ENCODE results near the gene TH. TPM values are rescaled to one million over a fixed set of nuclear protein-coding genes. Genes with fewer than 3 reads are reported as not detected.

The TH gene
- total RNA-seq, 4 donors from 2014 or later, result not detected

GRCh38 chr11:2136209-2136951 lies 35.2 kb downstream of the TH start:
- no peak for TF ChIP-seq CTCF (IDR thresholded peaks at IDR 0.05; ENCODE audit: low read depth)

- TF ChIP-seq CTCF (IDR thresholded peaks at IDR 0.05; ENCODE audit: low read depth), result no peak
These were observed 35.9 kb downstream of the TH start for GRCh38 chr11:2135648-2136201.

GRCh38 chr11:2135018-2135569 lies 36.5 kb downstream of the TH start:
- TF ChIP-seq CTCF (IDR thresholded peaks at IDR 0.05; ENCODE audit: low read depth), result no peak

GRCh38 chr11:2134022-2135010 lies 37.3 kb downstream of the TH start:
- no peak for TF ChIP-seq CTCF (IDR thresholded peaks at IDR 0.05; ENCODE audit: low read depth)

- TF ChIP-seq CTCF (IDR thresholded peaks at IDR 0.05; ENCODE audit: low read depth), result no peak
These were observed 38.2 kb downstream of the TH start for GRCh38 chr11:2133241-2134021.

- no peak for TF ChIP-seq CTCF (IDR thresholded peaks at IDR 0.05; ENCODE audit: low read depth)
These were observed 38.8 kb downstream of the TH start for GRCh38 chr11:2132874-2133240.
